Measurements from ENCODE around the gene ATXN3L.
"Not testable (repeated sequence)": the region's sequence is repeated elsewhere in the genome, so short reads cannot be mapped to it uniquely, and the experiment has no call there.

The ATXN3L gene

GRCh38 chrX:13304052-13304451, 15.8 kb downstream of the ATXN3L start:
- DNase-seq: no peak

DNA sequence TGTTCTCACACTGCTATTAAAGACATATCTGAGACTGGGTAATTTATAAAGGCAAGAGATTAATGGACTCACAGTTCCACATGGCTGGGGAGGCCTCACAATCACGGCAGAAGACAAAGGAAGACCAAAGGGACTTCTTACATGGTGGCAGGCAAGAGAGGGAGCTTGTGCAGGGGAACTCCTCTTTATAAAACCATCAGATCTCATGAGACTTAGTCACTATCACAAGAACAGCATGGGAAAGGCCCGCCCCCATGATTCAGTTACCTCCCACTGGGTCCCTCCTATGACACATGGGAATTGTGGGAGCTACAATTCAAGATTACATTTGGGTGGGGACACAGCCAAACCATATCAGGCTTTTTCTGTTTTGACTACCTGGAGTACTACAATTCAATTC, 16.6 kb downstream of the ATXN3L start:
- DNase-seq: not testable (repeated sequence)

GRCh38 chrX:13298836-13299235, 21.0 kb downstream of the ATXN3L start:
- no peak for DNase-seq

- DNase-seq: no peak
These were observed 24.0 kb downstream of the ATXN3L start for GRCh38 chrX:13295841-13296240.

DNA sequence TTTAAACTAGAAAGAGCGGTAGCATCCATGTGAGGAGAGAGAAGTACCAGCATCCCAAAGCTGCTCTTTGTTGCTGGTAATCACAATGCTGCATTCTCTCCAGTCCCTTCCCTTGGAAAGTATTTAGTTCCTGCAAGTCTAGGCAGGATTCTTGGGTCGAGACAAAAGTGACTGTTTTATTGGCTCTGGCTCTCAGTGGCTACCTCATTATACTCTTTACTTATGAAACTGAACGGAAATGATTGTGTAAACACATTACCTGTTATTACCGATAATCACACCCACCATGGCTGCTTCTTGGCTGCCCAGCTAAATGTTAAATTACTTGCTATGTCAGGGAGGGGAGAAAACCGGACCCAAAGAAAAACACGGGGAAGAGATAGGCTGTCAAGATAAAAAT, 26.2 kb downstream of the ATXN3L start:
- no peak for DNase-seq

DNA sequence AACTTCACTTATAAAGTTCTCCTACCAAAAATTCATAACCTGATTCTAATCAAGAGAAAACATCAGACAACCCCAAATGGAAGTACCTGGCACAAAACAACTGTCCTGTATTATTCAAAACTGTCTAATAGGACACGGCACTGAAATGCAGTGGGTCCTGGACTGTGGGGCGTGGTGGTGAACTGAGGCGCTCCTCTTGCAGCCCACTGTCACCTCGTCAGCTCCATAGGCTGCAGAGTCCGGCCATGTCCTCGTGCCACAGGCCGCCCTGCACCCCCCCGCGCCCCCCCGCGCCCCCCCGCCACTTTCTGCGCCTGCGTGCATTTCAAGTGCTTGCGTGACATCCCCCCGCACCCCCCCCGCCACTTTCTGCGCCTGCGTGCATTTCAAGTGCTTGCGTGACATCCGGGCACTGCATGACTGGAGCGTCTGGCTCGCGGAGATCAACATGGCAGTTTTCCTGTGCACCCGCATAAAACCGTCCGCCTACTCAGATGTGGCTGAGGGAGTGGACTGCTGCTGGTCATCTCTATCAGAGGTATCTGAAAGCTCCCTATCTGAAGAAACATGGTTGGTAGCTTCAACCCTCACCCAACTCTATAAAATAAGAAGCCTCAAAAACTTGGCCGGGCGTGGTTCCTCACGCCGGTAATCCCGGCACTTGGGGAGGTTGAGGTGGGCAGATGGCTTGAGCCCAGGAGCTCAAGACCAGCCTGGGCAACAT, 28.8 kb downstream of the ATXN3L start:
- DNase-seq: no peak

DNA sequence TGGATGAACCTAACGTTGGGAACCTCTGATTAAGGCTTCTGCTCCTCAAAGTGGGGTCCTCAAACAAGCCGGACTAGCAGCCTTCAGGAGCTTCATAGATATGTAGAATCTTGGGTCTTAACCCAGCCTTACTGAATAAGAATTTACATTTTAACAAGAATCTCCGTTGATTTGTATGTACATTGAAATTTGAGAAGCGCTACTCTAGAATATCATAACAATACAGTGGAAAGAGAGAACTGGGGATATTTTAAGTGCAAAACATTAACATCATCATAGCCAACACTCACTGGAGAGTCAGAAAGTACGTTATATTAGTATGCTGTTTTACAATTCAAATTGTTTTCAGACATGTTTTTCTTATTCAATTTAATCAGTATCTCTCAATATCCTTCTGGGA, 31.2 kb downstream of the ATXN3L start:
- no peak for DNase-seq

DNA sequence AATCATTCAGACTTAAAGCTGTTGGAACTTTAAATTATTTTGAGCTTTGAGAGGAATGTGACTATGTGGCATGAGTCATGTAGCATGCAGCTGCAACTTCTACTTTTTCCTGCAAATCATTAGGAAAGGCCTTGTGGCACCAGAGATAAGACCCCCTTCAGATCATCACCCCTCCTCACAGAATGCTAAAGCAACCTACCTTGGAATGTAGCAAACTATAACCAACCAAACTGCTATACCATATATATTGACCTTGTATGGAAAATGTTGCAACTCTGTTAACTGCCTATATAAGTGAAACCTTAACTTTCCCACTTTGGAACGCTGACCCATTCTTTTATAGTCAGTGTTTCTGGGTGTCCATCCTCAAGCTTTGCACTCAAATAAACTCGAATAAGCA, 32.0 kb downstream of the ATXN3L start:
- no peak for DNase-seq

GRCh38 chrX:13285693-13286092, 34.2 kb downstream of the ATXN3L start:
- DNase-seq: no peak

DNA sequence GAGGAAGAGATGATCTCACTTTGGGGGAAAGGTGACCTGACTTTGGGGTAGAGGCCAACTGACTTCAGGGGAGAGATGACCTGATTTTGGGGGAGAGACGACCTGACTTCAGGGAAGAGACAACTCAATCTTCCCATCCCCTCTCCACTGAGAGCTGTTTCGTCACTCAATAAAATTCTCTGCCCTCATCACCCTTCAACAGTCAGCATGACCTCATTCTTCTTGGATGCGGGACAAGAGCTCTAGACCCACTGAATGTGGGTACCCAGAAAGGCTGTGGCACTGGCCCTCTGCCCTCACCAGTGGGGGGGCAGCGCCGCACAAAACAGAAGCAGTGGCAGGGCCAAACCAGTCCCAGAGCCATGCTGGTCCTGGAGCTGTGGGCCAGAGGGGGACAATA, 34.6 kb downstream of the ATXN3L start:
- no peak for DNase-seq

DNA sequence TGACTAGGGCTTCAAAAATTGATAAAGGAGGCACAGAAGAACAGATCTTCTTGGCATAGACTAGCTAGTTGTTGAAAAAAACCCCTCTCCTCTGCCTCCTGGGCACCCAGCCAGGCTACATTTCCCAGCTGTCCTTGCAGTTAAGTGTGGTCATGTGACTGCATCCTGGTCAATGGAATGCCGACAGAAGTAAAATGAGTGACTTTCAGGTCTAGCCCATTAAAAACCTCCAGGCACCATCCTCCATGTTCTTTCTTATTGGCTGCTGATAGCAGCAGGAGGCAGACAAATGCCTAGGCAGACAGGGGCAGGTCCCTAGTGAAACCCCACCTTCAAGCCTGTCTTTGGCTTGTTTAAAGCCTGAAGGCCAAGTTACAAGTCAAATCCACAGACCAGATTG, 35.3 kb downstream of the ATXN3L start:
- no peak for DNase-seq

DNA sequence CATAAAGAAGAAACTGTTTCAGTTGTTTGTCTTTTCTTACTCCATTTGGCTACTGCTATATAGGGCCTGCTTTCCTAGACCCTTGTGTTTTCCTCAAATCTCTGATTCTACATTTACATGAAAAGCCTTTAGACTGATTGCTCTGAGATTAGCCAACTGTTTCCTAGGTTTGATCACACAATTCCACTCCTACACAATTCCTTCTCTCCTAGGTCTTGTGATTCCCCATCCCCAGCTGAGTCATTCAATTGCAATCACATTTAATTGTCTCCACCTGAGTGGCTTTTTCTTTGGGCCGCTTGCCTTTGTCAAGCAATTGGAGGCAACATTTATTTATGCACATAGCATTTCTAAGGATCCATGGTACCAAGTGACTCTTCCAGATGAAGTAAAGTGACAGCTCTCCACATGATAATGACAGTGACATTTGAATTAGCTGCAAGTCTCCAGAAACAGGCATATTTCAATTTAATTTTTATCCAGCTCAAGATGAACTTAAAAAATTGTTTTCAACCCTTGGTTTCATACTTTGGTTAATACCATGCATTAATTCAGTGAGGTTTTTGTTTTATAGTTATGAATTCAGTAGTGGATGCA, 35.8 kb downstream of the ATXN3L start:
- no peak for DNase-seq

GRCh38 chrX:13283512-13283911, 36.3 kb downstream of the ATXN3L start:
- no peak for DNase-seq

GRCh38 chrX:13281289-13281688, 38.6 kb downstream of the ATXN3L start:
- DNase-seq: no peak

- no peak for DNase-seq
These were observed 40.4 kb downstream of the ATXN3L start for GRCh38 chrX:13279279-13280018.

- no peak for DNase-seq
These were observed 42.3 kb downstream of the ATXN3L start for GRCh38 chrX:13277539-13277938.

GRCh38 chrX:13276991-13277390, 42.9 kb downstream of the ATXN3L start:
- no peak for DNase-seq

DNA sequence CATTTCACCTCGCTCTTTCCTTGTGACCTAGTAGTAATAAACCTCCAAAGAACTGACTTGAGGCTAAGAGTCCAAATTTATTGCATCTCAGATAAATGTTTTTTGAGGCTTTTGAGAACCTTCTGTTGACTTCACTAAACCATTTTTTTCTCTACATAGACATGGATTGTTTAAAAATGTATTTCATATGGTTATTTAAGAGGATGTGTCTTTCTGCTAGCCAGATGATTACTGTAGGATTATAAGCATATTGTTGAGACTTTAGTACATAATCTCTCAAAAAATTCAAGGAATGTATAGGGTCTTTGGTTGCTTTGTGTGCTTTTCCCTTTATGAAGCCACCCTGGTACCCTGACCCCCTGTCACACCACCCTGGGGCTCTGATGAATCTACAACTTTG, 44.8 kb downstream of the ATXN3L start:
- no peak for DNase-seq

DNA sequence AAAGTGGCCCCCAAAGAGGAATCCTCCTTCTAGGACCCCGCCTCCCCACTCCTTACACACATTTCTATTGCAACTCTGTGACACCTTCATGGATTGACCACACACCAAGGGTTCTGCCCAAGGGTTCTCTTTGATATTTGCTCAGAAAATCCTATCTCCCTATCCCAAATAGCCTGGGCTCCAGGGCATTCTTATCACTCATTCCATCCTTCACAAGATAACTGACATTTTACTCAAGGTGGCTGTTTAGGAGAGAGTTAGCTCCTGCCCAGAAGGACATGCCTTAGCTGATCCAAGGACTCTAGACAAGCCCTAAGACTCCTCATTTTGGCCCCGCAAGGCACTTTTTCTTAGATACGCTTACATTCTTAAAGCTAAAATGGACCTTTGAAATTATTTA, 47.4 kb downstream of the ATXN3L start:
- DNase-seq: no peak

DNA sequence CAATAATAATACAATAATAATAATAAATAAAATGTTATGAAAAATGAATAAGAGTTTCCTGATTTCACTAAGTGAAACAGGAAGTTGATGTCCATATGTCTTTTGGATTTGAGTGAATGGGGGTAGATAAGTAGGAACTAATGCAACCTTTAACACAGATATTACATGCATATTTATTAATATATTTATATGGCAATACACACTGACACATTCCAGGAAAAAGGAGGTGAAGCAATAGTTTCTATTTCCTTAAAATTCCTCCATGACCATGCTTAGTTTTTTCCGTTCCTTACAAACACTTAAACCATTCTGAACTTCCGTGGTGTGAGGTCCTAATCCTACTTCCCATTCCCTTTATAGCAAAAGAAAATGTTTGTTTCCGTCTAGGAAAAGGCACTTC, 48.3 kb downstream of the ATXN3L start:
- DNase-seq: no peak

DNA sequence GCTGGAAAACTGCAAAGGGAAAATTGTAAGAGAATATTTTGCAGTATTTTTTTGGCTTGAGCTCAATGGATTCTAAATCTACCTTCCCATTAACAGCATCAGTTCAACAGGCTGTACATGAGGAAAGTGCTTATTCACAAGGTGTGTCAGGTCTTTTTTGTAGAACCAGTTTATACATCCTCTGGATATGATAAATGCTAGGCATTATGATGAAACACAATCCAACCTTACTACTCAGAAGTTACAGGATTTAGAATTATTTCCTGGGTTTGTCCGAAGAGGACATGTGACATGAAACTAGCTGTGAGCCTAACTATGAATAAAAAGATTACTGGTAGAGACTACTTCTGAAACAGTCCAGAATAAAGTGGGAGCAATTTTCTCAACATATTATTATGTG, 49.5 kb downstream of the ATXN3L start:
- no peak for DNase-seq

DNA sequence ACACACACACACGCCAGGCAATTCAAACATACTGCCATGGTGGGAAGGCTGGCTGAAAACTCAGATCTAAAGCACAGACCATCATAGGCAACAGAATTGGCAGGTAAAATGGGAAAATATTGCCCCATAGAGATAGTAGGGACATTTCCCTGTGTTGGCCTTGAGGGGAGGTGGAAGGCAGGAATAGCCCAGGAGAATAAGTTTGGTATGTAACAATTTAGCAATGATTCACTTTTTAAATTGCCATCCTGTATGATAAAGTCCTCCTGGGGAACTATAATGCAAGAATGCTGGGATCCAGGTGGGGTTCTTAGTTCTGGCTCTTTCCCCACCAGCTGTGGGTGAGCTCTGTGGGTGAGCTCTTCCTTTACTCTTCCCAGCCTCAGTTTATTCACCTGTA, 51.0 kb downstream of the ATXN3L start:
- DNase-seq: no peak

Measured in stimulated activated CD4-positive, alpha-beta T cell treated with anti-CD3 and anti-CD28 coated beads, Interleukin-12 subunit alpha, Interleukin-12 subunit beta, amount 100 ng/mL, for 4 hours (primary cell).